ENCODE measurements around the gene UPP1.

DNA sequence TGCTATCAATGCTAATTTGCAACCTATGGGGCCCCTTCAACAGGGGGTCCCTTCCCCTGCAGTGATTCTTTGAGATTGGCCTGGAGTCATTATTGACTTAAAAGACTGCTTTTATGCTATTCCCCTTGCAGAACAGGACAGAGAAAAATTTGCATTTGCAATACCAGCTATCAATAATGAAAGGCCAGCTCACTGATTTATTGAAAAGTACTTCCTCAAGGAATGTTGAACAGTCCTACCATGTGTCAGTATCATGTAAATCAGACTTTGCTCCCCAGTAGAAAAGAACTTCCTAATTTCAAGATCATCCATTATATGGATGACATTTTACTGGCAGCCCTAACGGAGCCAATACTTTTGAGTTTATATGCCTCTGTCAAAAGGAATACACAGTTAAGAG lies 52.5 kb downstream of the UPP1 start:
- TF ChIP-seq POLR2AphosphoS5 (IDR thresholded peaks at IDR 0.05; ENCODE audit: low read depth, low read length) (no peak), POLR2A (IDR thresholded peaks at IDR 0.05; ENCODE audit: low read depth, low read length) (no peak), TAF1 (IDR thresholded peaks at IDR 0.05; ENCODE audit: low read depth, low read length) (no peak)
